ENCODE data around the gene NOS1AP.

Gene NOS1AP

GRCh38 chr1:162294015-162294414 lies 224.5 kb downstream of the NOS1AP start:
- DNase-seq (ENCODE audit: low read depth) = no peak
- TF ChIP-seq, protein P1, sequence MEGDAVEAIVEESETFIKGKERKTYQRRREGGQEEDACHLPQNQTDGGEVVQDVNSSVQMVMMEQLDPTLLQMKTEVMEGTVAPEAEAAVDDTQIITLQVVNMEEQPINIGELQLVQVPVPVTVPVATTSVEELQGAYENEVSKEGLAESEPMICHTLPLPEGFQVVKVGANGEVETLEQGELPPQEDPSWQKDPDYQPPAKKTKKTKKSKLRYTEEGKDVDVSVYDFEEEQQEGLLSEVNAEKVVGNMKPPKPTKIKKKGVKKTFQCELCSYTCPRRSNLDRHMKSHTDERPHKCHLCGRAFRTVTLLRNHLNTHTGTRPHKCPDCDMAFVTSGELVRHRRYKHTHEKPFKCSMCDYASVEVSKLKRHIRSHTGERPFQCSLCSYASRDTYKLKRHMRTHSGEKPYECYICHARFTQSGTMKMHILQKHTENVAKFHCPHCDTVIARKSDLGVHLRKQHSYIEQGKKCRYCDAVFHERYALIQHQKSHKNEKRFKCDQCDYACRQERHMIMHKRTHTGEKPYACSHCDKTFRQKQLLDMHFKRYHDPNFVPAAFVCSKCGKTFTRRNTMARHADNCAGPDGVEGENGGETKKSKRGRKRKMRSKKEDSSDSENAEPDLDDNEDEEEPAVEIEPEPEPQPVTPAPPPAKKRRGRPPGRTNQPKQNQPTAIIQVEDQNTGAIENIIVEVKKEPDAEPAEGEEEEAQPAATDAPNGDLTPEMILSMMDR (IDR thresholded peaks at IDR 0.05; ENCODE audit: insufficient read depth, low read depth, low read length, missing control alignments) = no peak
- no peak overlapping the region for H3K4me3 ChIP-seq (ENCODE audit: low read depth, low read length)

- no peak overlapping the region for H3K4me3 ChIP-seq (ENCODE audit: low read depth, low read length)
- TF ChIP-seq, protein P1 (IDR thresholded peaks at IDR 0.05; ENCODE audit: insufficient read depth, low read depth, low read length, missing control alignments) = no peak
- DNase-seq (ENCODE audit: low read depth) = peak; percentile 34
Measured at GRCh38 chr1:162297208-162297607, 227.7 kb downstream of the NOS1AP start.

- H3K4me3 ChIP-seq (ENCODE audit: low read depth, low read length) = no peak overlapping the region
- no peak for DNase-seq (ENCODE audit: low read depth)
- TF ChIP-seq, protein P1 (IDR thresholded peaks at IDR 0.05; ENCODE audit: insufficient read depth, low read depth, low read length, missing control alignments) = no peak
Measured at GRCh38 chr1:162298266-162298665, 228.8 kb downstream of the NOS1AP start.

DNA sequence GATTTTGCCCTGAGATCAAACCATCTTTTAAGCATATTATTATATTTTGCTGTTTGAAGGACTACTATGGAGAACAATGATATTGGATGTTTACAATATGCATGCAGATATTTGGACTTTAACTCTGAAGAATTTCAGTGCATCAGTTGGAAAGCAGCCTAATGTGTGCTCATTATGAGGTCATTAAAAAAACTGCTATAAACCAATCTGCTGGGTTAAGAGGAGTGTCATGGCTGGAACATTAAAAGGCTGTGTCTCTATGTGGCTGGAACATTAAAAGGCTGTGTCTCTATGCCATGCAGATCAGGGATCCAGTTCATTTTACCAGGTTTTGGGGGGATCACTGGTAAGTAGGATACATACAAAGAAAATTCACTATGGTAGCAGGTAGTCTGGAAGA lies 229.5 kb downstream of the NOS1AP start:
- TF ChIP-seq, protein P1 (IDR thresholded peaks at IDR 0.05; ENCODE audit: insufficient read depth, low read depth, low read length, missing control alignments) = no peak
- no peak for DNase-seq (ENCODE audit: low read depth)
- H3K4me3 ChIP-seq (ENCODE audit: low read depth, low read length) = no peak overlapping the region

- no peak for DNase-seq (ENCODE audit: low read depth)
- TF ChIP-seq, protein P1 (IDR thresholded peaks at IDR 0.05; ENCODE audit: insufficient read depth, low read depth, low read length, missing control alignments) = no peak
- no peak overlapping the region for H3K4me3 ChIP-seq (ENCODE audit: low read depth, low read length)
Measured at GRCh38 chr1:162300057-162300917, 230.8 kb downstream of the NOS1AP start.

DNA sequence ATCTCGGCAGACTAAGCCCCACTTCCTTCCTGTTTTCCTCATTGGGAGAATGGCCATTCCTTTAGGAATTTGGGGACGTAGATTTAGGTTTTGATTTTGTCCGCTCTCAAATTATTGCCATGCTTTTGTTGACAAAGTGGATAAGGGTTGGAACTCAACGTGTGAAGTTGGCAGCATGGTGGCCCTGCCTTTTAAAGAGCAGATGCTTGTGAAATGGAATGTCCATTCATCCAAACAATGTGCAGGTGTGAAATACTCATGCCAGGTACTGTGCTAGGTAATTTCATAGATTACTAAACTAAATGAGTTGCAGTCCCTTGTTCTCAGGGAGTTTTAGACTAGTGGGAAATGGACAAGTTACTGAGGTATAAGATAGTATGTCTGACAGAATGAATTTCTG lies 232.2 kb downstream of the NOS1AP start:
- no peak for DNase-seq (ENCODE audit: low read depth)
- TF ChIP-seq, protein P1 (IDR thresholded peaks at IDR 0.05; ENCODE audit: insufficient read depth, low read depth, low read length, missing control alignments) = no peak
- H3K4me3 ChIP-seq (ENCODE audit: low read depth, low read length) = no peak overlapping the region

All from GM12865 (cell line).